Body of pancreas (tissue), 4 donors: ENCODE measurements around the gene BRWD1.

Experiments
- POLR2A ChIP-seq, 3 donors: fragments of 450-650 bp; IDR thresholded peaks; one replicate each; pipeline ENCODE4 v1.6.1; 2016; ENCODE audit warnings: antibody characterized with exemption in 3 of 3, mild to moderate bottlenecking in 2 of 3
- TF ChIP-seq, protein P1 (sequence below), 7 experiments: fragments of 450-650 bp in 4 of 7; fragments of 200-600 bp in 3 of 7; sonication (generic) in 3 of 7; IDR thresholded peaks; one replicate each; pipeline ENCODE4 v1.5.1; 2016 to 2019; ENCODE audit warnings: antibody characterized with exemption in 7 of 7

DNA sequence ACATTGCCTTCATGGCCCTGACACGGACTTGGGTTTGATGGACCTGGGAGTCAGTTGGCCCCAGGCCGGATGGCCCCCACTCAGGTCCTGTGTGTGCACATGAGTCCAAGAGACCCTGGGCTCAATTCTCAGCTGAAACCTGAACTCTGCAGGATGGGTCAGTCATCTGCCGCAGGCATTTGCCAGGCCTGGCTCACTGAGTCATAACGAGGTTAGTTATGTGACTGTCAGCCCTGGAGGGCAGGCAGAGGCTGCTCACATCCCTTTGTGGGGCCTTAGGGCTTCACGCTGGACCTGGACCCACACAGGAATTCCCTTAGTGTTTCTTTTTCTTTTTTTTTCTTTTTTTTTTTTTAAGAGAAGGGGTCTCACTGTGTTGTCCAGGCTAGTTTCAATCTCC, 176.7 kb downstream of the BRWD1 start:
- no peak for TF ChIP-seq POLR2A (IDR thresholded peaks at IDR 0.05)
- TF ChIP-seq, protein P1, sequence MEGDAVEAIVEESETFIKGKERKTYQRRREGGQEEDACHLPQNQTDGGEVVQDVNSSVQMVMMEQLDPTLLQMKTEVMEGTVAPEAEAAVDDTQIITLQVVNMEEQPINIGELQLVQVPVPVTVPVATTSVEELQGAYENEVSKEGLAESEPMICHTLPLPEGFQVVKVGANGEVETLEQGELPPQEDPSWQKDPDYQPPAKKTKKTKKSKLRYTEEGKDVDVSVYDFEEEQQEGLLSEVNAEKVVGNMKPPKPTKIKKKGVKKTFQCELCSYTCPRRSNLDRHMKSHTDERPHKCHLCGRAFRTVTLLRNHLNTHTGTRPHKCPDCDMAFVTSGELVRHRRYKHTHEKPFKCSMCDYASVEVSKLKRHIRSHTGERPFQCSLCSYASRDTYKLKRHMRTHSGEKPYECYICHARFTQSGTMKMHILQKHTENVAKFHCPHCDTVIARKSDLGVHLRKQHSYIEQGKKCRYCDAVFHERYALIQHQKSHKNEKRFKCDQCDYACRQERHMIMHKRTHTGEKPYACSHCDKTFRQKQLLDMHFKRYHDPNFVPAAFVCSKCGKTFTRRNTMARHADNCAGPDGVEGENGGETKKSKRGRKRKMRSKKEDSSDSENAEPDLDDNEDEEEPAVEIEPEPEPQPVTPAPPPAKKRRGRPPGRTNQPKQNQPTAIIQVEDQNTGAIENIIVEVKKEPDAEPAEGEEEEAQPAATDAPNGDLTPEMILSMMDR (IDR thresholded peaks at IDR 0.05), result no peak
